Neural progenitor cell (in vitro differentiated cells): ENCODE results near the gene ACAP1.

ENCODE experiments used
- CTCF ChIP-seq: fragments of 200-600 bp; sonication (generic); IDR thresholded peaks from 2 replicates; pipeline ENCODE4 v1.5.1; 2017; ENCODE audit warnings: antibody characterized with exemption, mild to moderate bottlenecking
- EZH2 ChIP-seq: fragments of 200-600 bp; sonication (generic); IDR thresholded peaks from 2 replicates; pipeline ENCODE4 v1.6.1; 2017; ENCODE audit warnings: antibody characterized with exemption, mild to moderate bottlenecking, moderate library complexity

GRCh38 chr17:7330638-7331015 lies 5.7 kb upstream of the ACAP1 start:
- TF ChIP-seq EZH2 (no peak), CTCF (no peak)
